SIG-M5 treated with dmso at 0.1 percent for 504 hours (cell line): ENCODE data around the gene STK38L.
"Not testable (repeated sequence)": the region's sequence is repeated elsewhere in the genome, so short reads cannot be mapped to it uniquely, and the experiment has no call there.

Experiments
- DNase-seq: peaks from one replicate; lab custom pipeline; 2025; ENCODE audit not compliant: unreplicated experiment; lab: John Stamatoyannopoulos, UW

STK38L gene

GRCh38 chr12:27226407-27226929, 17.6 kb upstream of the STK38L start:
- DNase-seq, result no peak

GRCh38 chr12:27229367-27229766, 14.7 kb upstream of the STK38L start:
- no peak for DNase-seq

GRCh38 chr12:27231374-27231773, 12.7 kb upstream of the STK38L start:
- DNase-seq, result not testable (repeated sequence)

- no peak for DNase-seq
Observed at GRCh38 chr12:27233814-27234213, 10.3 kb upstream of the STK38L start.

GRCh38 chr12:27236498-27236897, 7.6 kb upstream of the STK38L start:
- peak; percentile 96 for DNase-seq

GRCh38 chr12:27237790-27238771, 6.0 kb upstream of the STK38L start:
- DNase-seq, result peak; percentile 100

GRCh38 chr12:27243006-27243405, 1.1 kb upstream of the STK38L start:
- no peak for DNase-seq

GRCh38 chr12:27244689-27245488, 803 bp downstream of the STK38L start:
- peak; percentile 46 for DNase-seq

- no peak for DNase-seq
Observed at GRCh38 chr12:27246141-27246540, 2.1 kb downstream of the STK38L start.

- DNase-seq, result no peak
Observed at GRCh38 chr12:27246774-27247173, 2.7 kb downstream of the STK38L start.

- DNase-seq, result no peak
Observed at GRCh38 chr12:27252934-27253333, 8.8 kb downstream of the STK38L start.

- DNase-seq, result no peak
Observed at GRCh38 chr12:27253347-27253746, 9.3 kb downstream of the STK38L start.

- DNase-seq, result no peak
Observed at GRCh38 chr12:27255806-27256205, 11.7 kb downstream of the STK38L start.

GRCh38 chr12:27257104-27257843, 13.2 kb downstream of the STK38L start:
- DNase-seq, result no peak

- no peak for DNase-seq
Observed at GRCh38 chr12:27260746-27261145, 16.7 kb downstream of the STK38L start.

GRCh38 chr12:27261866-27262265, 17.8 kb downstream of the STK38L start:
- DNase-seq, result no peak

- DNase-seq, result no peak
Observed at GRCh38 chr12:27270148-27270547, 26.1 kb downstream of the STK38L start.

- no peak for DNase-seq
Observed at GRCh38 chr12:27271206-27271605, 27.1 kb downstream of the STK38L start.

- no peak for DNase-seq
Observed at GRCh38 chr12:27272373-27273028, 28.4 kb downstream of the STK38L start.

- no peak for DNase-seq
Observed at GRCh38 chr12:27273114-27273513, 29.0 kb downstream of the STK38L start.
